Subcutaneous adipose tissue (tissue), 4 donors: ENCODE data around the gene GNAT1. TPM values are rescaled to one million over a fixed set of nuclear protein-coding genes. Genes with fewer than 3 reads are reported as not detected.

Source experiments
- total RNA-seq, 4 donors: library from RNA; depleted of rRNA; stranded (reverse); fragments of >200 nt; gene quantifications; one replicate each; pipeline ENCODE4 v1.1.0, GENCODE V29; 2016
- TF ChIP-seq, protein P1 (sequence below): fragments of 450-650 bp; IDR thresholded peaks from one replicate; pipeline ENCODE4 v1.5.1; 2016; ENCODE audit warnings: low read depth, mild to moderate bottlenecking, control low read depth, antibody characterized with exemption, moderate library complexity

The GNAT1 gene
- total RNA-seq, 4 donors from 2014 or later, result not detected

DNA sequence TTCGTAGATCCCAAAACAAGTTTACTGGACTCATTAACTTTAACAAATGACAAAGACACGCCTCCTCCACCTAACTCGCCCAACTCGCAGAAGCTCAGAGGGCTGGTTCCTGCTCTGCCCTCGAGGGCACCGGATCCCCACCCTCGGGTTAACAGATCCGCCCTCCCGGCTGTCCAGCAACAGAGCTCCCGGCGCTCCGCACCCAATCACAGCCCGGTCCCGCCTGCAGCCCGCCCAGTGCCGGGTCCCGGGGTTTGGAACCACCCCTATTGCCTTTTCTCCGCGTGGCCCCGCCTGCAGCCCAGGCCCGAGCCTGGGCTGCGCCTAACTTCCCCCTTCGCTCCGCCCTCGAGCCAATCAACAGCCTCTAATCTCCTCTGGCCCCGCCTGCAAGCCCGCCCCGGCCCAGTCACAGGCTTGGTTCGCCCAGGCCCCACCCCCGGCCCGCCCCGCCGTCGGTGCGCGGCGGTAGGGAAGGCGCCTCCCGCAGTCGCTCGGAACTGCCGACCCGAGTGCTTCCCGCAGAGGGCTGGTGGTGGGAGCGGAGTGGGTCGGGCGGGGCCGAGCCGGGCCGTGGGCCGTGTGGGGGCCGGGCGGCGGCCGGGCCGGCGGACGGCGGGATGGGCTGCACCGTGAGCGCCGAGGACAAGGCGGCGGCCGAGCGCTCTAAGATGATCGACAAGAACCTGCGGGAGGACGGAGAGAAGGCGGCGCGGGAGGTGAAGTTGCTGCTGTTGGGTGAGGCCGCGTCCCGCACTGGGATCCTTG is 44.5 kb downstream of the GNAT1 start, which contains the start of gene GNAI2:
Gene GNAI2 (plus strand): TSS at position 489 of the 768 bp plus-strand sequence. CDS start 132 bp downstream, at position 621.
- TF ChIP-seq, protein P1, sequence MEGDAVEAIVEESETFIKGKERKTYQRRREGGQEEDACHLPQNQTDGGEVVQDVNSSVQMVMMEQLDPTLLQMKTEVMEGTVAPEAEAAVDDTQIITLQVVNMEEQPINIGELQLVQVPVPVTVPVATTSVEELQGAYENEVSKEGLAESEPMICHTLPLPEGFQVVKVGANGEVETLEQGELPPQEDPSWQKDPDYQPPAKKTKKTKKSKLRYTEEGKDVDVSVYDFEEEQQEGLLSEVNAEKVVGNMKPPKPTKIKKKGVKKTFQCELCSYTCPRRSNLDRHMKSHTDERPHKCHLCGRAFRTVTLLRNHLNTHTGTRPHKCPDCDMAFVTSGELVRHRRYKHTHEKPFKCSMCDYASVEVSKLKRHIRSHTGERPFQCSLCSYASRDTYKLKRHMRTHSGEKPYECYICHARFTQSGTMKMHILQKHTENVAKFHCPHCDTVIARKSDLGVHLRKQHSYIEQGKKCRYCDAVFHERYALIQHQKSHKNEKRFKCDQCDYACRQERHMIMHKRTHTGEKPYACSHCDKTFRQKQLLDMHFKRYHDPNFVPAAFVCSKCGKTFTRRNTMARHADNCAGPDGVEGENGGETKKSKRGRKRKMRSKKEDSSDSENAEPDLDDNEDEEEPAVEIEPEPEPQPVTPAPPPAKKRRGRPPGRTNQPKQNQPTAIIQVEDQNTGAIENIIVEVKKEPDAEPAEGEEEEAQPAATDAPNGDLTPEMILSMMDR, result no peak

DNA sequence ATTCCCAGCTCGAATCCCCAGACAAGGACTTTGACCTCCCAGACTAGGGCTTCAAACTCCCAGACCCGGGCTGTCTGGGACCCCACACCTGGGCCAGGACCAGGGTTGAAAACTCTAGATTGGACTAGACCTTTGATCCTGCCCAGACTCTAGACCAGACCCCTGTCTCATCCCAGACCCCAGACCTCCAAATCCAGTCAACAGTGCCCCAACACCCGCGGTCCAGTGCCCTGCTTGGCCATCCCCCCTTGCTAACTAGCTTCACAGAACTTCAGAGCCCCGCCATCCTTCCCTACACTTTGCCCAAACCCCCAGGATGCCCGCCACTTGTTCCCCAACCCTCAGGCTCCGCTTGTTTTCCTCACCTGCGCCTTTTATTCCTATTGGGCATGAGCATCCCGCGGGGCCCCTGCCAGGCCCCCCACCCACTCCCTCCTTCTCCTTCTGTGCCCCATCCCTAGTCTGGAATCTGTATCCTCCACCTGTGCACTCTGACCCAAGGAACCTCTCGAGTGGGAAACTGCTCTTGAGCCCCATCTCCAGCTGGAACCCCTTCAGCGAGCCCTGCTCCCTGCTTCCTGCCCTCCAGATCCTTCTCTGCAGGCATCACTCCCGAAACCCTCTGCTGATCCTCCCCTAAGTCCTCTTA is 45.2 kb downstream of the GNAT1 start:
- TF ChIP-seq, protein P1, result no peak

DNA sequence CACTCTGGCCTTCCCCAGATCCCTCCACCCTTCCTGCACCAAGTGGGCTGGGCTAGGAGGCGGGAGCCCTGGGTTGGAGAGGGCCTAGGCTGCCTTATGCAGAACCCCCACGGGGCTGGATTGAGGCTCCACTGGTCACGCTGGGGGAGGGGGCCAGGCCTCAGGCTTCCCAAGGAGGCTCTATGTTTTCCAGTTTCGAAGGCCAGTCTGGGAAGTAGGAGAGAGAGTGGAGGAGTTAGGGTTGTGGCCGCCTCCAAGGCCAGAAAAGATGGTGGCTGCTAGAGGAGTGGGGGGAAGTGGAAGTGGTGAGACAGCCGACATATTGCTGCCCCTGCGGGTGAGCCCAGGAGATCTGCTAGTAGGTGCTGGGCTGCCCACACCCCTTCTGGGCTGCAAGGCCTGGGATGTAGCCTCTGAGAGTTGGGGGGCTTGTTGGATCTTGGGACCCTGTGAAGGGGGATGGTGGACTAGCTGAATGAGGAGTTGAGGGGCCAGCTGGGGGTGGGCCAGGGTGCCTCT is 45.8 kb downstream of the GNAT1 start:
- TF ChIP-seq, protein P1, result no peak

DNA sequence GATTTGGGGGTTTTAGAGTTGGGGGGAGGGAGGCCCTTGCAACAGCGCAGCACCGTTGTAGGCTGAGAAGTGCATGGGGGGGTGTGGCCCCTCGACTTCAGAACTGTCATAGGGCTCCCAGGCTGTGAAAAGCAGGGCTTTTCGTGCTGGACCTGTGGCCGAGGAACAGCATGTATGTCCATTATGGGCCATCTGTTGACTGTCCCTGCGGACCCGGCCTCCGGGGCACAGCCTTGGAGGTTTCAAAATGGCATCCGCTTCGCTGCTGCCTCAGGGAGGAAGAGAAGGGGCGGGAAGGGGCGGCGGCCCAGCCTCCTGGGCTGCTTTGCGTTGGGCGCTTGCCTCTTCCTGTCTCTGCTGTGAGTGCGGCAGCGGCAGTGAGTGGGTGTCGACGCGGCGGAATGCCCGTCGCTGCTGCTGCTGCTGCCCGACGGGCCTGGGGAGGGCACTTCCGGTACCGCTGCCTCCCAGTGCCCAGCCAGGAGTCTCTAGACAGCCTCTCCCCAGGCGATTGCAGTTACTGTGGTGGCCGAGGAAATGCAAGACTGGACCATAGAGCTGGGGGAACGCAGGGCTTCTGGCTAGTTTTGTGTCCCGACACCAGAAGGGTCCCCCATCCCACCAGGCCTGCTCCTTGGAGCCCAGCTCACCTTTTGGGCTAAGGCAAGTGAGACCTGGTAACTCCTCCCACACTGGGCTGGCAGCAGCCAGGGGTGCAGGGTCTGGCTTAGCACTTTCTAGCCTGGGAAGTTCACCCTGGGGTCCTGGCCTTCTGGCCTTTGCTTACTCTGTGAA is 46.5 kb downstream of the GNAT1 start:
- TF ChIP-seq, protein P1, result no peak

DNA sequence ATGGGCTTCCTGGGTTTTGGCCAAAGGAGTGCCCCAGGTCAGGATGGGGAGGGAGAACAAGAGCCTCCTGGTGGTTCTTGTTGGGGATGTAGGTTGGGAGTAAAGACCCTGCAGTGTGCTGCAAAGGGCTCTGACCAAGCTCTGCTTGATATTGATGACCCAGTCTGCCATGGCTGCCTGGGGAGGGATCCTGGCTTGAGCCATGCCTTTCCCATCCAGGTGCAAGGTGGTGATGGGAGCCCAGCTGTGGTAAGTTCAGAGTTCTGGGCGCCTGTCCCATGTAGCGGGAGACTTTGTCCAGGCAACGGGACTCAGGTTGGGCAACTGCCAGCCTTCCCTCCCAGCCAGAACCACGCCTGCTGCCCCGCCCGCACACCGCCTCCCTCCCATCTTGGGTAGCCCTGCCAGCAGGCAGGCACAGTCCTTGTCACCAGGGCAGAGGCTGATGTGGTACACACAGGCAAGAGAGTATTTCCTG is 47.2 kb downstream of the GNAT1 start:
- TF ChIP-seq, protein P1, result no peak

DNA sequence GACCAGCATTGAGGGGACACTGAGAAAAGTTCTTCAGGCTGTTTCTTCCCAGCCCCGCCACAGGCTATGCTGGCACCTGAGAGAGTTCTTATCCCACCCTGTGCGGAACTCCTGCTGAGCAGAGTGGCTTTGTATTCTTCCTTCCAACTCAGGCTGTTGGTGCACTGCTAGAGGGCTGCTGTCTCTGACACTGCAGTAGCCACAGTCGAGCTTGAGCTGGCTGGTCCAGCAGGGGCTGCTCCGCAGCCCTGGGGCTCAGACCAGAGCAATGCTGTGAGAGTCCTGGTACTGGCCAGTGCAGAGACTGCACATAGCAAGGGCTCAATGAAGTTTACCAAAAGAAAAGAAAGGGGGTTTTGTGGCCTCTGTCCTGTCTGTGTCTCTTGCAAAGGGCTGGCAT is 48.2 kb downstream of the GNAT1 start:
- TF ChIP-seq, protein P1, result no peak

DNA sequence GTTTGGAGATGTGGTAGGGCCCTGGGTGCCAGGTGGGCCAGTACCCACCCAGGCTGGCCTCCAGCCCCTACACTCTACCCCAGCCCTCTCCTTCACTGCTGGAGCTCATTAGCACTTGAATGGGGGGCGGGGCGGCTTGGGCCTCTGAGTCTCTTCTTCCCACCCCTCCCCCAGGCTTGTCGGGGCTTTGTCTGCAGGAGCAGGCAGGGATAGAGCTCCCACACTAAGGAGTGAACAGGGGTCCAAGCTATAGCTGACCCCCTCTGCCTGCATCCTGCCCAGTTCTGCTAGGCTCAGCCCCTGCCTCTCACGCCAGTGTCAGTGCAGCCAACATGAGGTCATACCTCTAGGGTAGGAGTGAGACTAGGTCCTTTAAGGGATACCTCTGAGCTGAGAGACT is 49.8 kb downstream of the GNAT1 start:
- TF ChIP-seq, protein P1, result no peak
